HG03039 (cell line): ENCODE data around the gene DHPS.
"Not testable (repeated sequence)": the region's sequence is repeated elsewhere in the genome, so short reads cannot be mapped to it uniquely, and the experiment has no call there.

ENCODE experiments used
- ATAC-seq: cut with Tn5 transposase; IDR thresholded peaks from one replicate; pipeline ENCODE4 v1.9.1; 2021; ENCODE audit warnings: mild to moderate bottlenecking, moderate library complexity; ENCODE audit not compliant: unreplicated experiment

The DHPS gene

DNA sequence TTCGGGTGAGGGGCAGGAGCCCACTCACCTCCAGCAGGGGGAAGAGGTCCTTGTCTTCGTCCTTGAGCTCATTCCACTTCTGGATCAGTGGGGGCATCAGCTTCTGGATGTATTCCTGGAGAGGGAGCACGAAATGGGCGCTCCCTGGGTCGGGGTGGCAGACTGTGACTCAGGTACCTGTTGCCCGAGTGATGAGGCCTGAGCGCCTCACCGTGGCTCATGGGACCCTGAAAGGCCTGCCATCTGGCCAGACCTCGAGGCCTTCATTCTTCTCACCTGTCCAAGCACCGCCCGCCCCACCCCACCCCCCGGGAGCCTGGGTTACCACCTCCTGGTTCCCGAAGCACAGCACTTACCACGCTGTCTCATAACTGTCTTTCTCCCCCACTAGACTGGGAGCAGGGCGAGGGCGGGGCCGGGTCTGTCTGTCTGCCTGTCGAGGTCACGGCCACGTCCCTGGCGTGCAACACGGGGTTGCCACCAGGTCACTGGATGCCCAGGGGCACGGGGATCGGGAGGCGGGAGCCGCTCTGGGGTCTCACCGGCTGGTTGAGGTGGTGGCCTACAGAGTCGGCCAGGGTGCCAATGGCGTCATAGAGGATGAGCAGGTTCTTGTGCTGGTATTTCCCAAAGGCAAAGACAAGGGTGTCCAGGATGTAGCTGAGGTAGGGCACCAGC, 24.1 kb upstream of the DHPS start:
- no peak for ATAC-seq

DNA sequence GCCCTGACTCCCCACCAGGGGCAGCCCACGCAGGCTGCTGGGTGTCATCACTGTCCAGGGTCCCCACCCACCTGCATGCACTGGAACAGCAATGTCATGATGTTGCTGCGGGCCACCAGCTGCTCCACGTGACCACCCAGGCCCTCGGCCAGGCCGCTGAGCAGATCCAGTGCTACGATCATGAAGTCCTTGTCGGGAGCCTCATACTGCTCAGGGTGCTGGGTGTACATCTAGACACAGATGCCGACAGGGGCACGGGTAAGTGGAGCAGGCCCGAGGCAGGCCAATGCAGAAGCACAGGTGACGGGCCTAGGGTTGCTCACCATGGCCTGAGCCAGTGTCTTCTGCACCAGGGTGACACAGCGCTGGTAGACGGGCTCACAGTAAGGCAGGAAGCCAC, 23.5 kb upstream of the DHPS start:
- ATAC-seq, result no peak

DNA sequence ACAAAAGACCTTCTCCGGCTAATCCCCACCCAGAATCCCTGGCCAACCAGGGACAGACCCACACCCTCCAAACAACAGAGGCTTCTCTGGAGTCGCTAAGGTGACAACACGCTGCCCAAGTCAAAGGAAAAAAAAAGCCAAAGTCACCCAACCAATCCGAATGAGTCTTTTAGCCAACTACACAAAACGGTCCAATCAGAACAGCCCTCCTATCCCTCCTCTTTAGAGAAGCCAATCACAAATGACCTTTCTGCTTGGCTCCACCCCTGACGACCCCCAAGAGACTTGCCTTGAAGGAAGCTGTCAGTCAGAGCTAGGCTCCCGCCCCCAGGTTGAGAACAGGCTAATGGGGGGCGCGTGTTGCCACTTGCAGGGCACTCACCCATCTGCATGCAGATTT, 21.4 kb upstream of the DHPS start:
- no peak for ATAC-seq

DNA sequence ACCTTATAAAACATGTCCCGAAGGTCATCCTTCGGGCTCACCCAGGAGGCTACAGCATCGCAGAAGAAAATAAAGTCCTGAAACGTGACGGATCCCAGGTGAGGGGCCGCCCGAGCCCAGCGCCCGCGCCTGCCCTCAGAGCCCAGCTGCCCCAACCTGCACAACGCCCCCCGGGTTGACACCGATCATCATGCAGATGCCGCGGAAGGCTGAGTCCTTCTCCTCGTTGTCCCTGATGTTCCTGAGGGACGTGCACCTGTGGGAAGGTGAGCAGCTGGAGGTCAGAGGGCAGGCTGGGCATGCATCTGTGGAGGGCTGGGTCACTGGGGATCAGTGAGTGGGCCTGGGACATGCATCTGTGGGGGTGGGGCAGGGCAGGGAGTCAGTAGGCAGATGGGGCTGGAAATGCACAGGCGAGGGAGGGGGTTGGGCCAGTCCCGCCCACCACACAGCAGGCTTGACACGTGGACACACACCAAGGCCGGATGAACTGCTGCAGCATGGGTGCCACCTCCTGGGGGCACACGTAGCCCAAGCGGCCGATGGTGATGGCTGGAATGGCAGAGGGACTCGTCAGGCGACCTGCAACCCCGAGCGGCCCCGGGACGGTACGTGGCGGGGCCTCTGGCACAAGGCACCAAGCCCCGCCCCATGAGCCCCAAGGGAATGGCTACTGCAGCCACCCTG, 20.1 kb upstream of the DHPS start:
- ATAC-seq, result no peak

DNA sequence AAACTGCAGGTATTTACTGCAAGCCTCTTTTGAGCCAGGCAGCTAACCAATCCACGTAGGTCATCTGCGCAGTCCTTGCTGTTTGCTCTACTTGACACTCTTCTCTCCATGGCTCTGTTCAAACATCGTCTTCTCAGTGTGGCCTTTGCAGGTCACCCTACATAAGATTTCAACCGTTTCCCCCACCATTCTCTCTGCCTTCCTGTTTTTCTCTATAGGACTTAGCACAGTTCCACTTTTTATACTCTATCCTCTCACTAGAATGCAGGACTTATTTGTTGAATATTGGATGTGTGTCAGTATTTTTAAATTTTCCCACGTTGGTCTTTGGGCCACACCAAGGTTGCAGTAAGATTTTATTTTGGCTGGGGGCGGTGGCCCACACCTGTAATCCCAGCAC, 16.5 kb upstream of the DHPS start:
- no peak for ATAC-seq

GRCh38 chr19:12697425-12697824, 15.7 kb upstream of the DHPS start:
- not testable (repeated sequence) for ATAC-seq

GRCh38 chr19:12696366-12697335, 15.0 kb upstream of the DHPS start, which contains the start of gene FBXW9:
FBXW9 (minus strand) TSS chr19:12696631; CDS start chr19:12696581, 50 bp downstream.
- ATAC-seq, result no peak

DNA sequence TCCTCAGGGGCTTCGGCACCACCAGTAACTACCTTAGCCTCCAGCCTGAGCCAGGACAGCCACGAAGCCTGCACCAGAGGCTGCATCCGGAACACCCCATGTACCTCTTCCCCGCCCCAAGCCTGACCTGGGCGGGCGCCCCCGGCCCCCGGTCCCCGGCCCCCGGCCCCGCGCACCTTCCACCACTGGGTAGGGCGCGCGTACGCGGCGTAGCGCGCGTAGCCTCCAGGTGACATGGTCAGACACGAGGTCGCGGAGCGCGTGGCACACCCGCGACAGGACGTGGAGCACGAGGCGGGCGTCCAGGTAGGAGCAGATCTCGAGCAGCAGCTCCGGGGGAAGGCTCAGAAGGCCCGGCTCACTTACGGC, 14.3 kb upstream of the DHPS start:
- no peak for ATAC-seq

GRCh38 chr19:12695514-12695913, 13.8 kb upstream of the DHPS start:
- no peak for ATAC-seq

- no peak for ATAC-seq
Measured at GRCh38 chr19:12695096-12695495, 13.4 kb upstream of the DHPS start.

DNA sequence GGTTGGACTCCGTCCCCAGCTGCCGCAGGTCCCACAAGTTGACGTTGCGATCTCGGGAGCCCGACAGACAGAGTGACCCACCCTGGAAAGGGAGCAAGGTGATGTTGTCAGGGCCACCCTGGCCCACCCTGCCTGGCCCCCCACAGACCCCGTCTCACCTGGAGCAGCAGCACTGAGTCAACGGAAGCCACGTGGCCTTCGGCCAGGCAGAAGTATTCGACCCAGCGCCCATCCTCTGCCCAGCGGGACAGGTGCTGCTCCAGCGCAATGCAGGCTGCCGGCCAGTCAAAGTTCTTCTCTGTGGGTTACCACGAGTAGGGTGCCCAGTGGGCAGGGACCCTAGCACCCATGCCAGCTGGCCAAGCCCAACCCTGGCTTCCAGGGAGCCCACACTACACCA, 13.0 kb upstream of the DHPS start:
- no peak for ATAC-seq

GRCh38 chr19:12692960-12693359, 11.3 kb upstream of the DHPS start:
- ATAC-seq, result no peak

DNA sequence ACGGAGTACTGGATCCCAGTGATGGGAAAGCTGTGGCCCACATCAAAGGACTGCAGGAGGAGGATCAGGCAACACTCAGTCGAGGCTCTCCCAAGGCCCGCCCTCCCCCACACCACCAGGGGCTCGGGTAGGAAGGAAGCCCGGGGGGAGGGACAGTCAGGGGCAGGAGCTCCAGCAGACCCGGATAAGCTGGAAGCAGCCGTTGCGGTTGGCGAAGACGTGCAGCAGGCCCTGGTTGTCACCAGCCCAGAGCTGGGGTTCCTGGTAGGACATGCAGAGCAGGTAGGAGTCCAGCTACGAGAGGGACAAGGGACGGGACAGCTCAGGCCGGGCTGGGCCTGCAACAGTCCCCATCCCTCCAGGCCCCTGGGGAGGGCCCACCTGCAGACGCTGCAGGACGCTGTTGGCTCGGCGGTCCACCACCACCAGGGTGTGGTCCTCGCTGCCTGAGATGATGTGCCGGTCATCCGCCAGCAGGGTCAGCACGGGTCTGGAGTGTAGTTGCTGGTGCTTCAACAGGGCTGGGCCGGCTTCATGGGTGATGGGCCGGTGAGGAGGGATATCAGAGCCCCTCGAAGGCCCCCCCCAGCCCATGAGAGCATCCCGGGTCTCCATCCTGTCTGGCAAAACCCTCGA, 8.0 kb upstream of the DHPS start:
- no peak for ATAC-seq

DNA sequence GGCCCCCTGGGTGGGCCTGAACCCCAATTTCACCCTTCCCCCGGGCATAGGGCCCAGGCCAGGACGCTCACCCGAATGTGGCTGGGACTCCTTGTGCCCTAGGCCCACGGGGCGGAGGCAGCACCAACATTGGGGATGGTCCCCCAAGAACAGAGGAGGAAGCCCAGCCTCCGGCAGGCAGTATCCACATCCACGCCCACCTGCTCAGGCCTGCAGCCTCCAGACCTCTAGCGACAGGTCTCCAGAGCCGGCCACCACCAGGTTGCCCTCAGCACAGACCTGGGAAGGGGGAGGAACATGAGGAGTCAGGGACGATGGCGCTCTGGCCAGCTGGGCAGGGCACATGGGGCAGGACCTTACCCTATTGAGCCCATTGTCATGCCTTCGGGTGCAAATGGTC, 7.3 kb upstream of the DHPS start:
- no peak for ATAC-seq

- no peak for ATAC-seq
Measured at GRCh38 chr19:12687496-12688196, 6.0 kb upstream of the DHPS start, which contains the start of gene GNG14. GNG14 (plus strand) TSS chr19:12687998; CDS start chr19:12688049, 51 bp downstream.

GRCh38 chr19:12685831-12686230, 4.2 kb upstream of the DHPS start:
- no peak for ATAC-seq

DNA sequence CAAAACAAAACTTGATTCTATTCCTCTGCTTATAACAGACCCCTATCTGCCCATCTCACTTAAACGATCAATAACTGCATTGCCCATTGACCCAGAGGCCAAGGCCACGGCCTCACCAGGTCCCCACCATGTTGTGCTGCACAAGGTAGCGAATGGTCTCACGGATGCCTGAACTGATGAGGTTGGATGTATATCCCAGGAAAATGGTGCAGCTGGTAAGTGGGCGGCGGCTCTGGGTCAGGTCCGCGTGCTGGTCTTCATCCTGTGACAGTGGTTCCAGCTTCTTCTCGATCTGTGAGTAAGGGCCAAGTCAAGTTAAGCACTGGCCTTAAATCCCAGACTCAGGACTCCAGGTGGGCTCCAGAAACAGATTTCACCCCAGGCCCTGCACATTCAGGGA, 1.6 kb downstream of the DHPS start:
- no peak for ATAC-seq

GRCh38 chr19:12678039-12678438, 3.6 kb downstream of the DHPS start:
- ATAC-seq, result not testable (repeated sequence)

GRCh38 chr19:12676928-12677327, 4.8 kb downstream of the DHPS start:
- ATAC-seq, result no peak

GRCh38 chr19:12676384-12676792, 5.3 kb downstream of the DHPS start:
- no peak for ATAC-seq
